Heart right ventricle (tissue), 16 donors: ENCODE results near the gene NCKAP5. TPM values are rescaled to one million over a fixed set of nuclear protein-coding genes. Genes with fewer than 3 reads are reported as not detected.

Experiments used
- ATAC-seq, 8 donors: fragments of 200-7000 bp; cut with Tn5 transposase; one replicate each; pipeline ENCODE4 v1.9.1; 2020; ENCODE audit warnings: mild to moderate bottlenecking in 8 of 8, moderate library complexity in 8 of 8, moderate number of reproducible peaks in 1 of 8
- DNase-seq, 2 donors: peaks; one replicate each; pipeline ENCODE4 v3.0.0-alpha.2; 2020
- H3K27ac ChIP-seq, 10 donors: fragments of 200-600 bp; sonication (generic) in 2 of 10; one replicate each; pipeline versions ENCODE4 v1.5.0 to v1.8.0; 2020 to 2022; ENCODE audit warnings: mild to moderate bottlenecking in 3 of 10
- H3K27me3 ChIP-seq, 7 donors: fragments of 200-600 bp; one replicate each; pipeline ENCODE4 v1.8.0; 2021 to 2022; ENCODE audit warnings: mild to moderate bottlenecking in 2 of 7
- H3K36me3 ChIP-seq, 9 donors: fragments of 200-600 bp; sonication (generic) in 1 of 9; one replicate each; pipeline versions ENCODE4 v1.5.0 to v1.8.0; 2020 to 2022; ENCODE audit warnings: mild to moderate bottlenecking in 2 of 9
- H3K4me1 ChIP-seq, 9 donors: fragments of 200-600 bp; sonication (generic) in 1 of 9; one replicate each; pipeline versions ENCODE4 v1.5.0 to v1.8.0; 2020 to 2022; ENCODE audit warnings: mild to moderate bottlenecking in 4 of 9
- H3K4me3 ChIP-seq, 10 donors: fragments of 200-600 bp; sonication (generic) in 2 of 10; one replicate each; pipeline versions ENCODE4 v1.5.0 to v1.8.0; 2020 to 2022; ENCODE audit warnings: mild to moderate bottlenecking in 7 of 10, moderate library complexity in 2 of 10
- H3K9me3 ChIP-seq, 11 donors: fragments of 200-600 bp in 10 of 11; sonication (generic) in 2 of 11; one replicate each; pipeline versions ENCODE4 v1.5.0 to v1.8.0; 2013 to 2022; ENCODE audit warnings: mild to moderate bottlenecking in 2 of 11, control low read depth in 1 of 11, moderate library complexity in 1 of 11
- CTCF ChIP-seq, 9 donors: fragments of 200-600 bp; sonication (generic) in 2 of 9; IDR thresholded peaks; one replicate each; pipeline versions ENCODE4 v1.5.0 to v1.8.0; 2021 to 2022; ENCODE audit warnings: antibody characterized with exemption in 9 of 9, mild to moderate bottlenecking in 5 of 9, moderate library complexity in 1 of 9
- WGBS, 2 donors: extraction: QIAGEN DNeasy Blood & Tissue Kit; methylation state at CpG; one replicate each; pipeline ENCODE4 v1.1.7; 2013; ENCODE audit warnings: inconsistent platforms in 1 of 2; 5-methylcytosine and 5-hydroxymethylcytosine counted together
- intact Hi-C, 10 donors: fragments of 100-400 bp; cut with DNase I; formaldehyde crosslinking; loops; one replicate each; pipeline versions ENCODE4 v1.11.1 to v1.14.2; 2022
- polyA plus RNA-seq, 2 donors: library from polyadenylated mRNA; stranded (reverse); fragments of 200-250 nt; gene quantifications; one replicate each; pipeline ENCODE4 v1.2.3, GENCODE V29; 2013
- total RNA-seq, 10 donors: library from RNA; stranded (reverse); fragmentation: NEBNext Ultra II Directional in 3 of 10; extraction: Animal tissue kit (Norgen Biotek cat#: 25700) in 3 of 10; gene quantifications; one replicate each; pipeline versions ENCODE4 v1.2.1 to v1.2.4, GENCODE V29; 2021 to 2023
- donor health status: Arrhythmogenic right ventricular cardiomyopathy.
- donor health status: ischemic (EF 13 %, LVEDD 7.1; RV severe dilation, severe dysfunction).
- donor health status: healthy with polysubstance abuse.
- donor health status: DM: no; HTN: yes; CAD: no.
- donor health status: DM: no; HTN: no; CAD: no.
- donor health status: ischemic (EF 25% LVEDD 6.9; RV normal size, moderate dysfunction).
- donor health status: ischemic (EF 25% LVEDD 5.7; RV mildly dilated, moderate dysfunction).
- donor health status: healthy.
- donor health status: DM: yes; HTN: yes; CAD: no.
- donor health status: Ischemic cardiomyopathy.
- donor health status: ischemic (EF 35%, LVEDD 5.7; RV mildly dilated, moderate dysfunction).
- donor health status: nonischemic (EF 11% LVEDD 7.7; RV severe dilation, severe dysfunction).
- donor health status: DM: yes; HTN: yes; CAD: no.
- donor health status: PGD.
- donor health status: ischemic (EF 29% LVEDD 5.4; RV normal size, mild dysfunction).
- donor health status: nonischemic (EF 23%, LVEDD 6.1; RV moderate dilation, normal function).

Gene NCKAP5
- total and polyA plus RNA-seq, 12 donors, result 0.57 to 11.7 (median 6.2) TPM

GRCh38 chr2:132772340-132772739 lies 795.9 kb downstream of the NCKAP5 start:
- no peaks in the 10 kb centered on the region for H3K27me3 ChIP-seq
- no peaks in the 10 kb centered on the region for H3K4me1 ChIP-seq
- 77 to 90% methylated on average over 2 of the region's 2 CpGs for WGBS, 2 donors
- H3K36me3 ChIP-seq, result peaks cover 0 to 13% (median 0%) of the 10 kb centered on the region in 9 donors
- no peak for ATAC-seq
- no peak for DNase-seq
- no peak overlapping the region for H3K27ac ChIP-seq
- intact Hi-C loops, result no loop called here
- no peaks in the 10 kb centered on the region for H3K9me3 ChIP-seq
- TF ChIP-seq CTCF (IDR thresholded peaks at IDR 0.05), result no peak
- no peak overlapping the region for H3K4me3 ChIP-seq

GRCh38 chr2:132766573-132766972 lies 801.7 kb downstream of the NCKAP5 start:
- no peak overlapping the region for H3K27ac ChIP-seq
- no peaks in the 10 kb centered on the region for H3K4me1 ChIP-seq
- H3K27me3 ChIP-seq, result no peaks in the 10 kb centered on the region
- no peaks in the 10 kb centered on the region for H3K36me3 ChIP-seq
- DNase-seq (no peak), ATAC-seq (no peak)
- TF ChIP-seq CTCF (IDR thresholded peaks at IDR 0.05), result no peak
- intact Hi-C loops, result no loop called here
- no peaks in the 10 kb centered on the region for H3K9me3 ChIP-seq
- H3K4me3 ChIP-seq, result no peak overlapping the region
- 97 to 100% methylated on average over 1 of the region's 1 CpG for WGBS, 2 donors

- Histone ChIP-seq H3K4me1 (no peaks in the 10 kb centered on the region), H3K27ac (no peak overlapping the region), H3K36me3 (no peaks in the 10 kb centered on the region), H3K4me3 (no peak overlapping the region), H3K27me3 (no peaks in the 10 kb centered on the region), H3K9me3 (peaks cover 0 to 18% (median 0%) of the 10 kb centered on the region in 11 donors)
- TF ChIP-seq CTCF (IDR thresholded peaks at IDR 0.05), result no peak
- 91 to 93% methylated on average over 1 of the region's 1 CpG for WGBS, 2 donors
- intact Hi-C loops, result no loop called here
- ATAC-seq (no peak), DNase-seq (no peak)
Measured at GRCh38 chr2:132761437-132761836, 806.8 kb downstream of the NCKAP5 start.

- no peaks in the 10 kb centered on the region for H3K4me1 ChIP-seq
- H3K4me3 ChIP-seq, result no peak overlapping the region
- intact Hi-C loops, result no loop called here
- no peak for DNase-seq
- H3K36me3 ChIP-seq, result no peaks in the 10 kb centered on the region
- H3K27ac ChIP-seq, result no peak overlapping the region
- WGBS, 2 donors, result 72 to 77% methylated on average over 4 of the region's 4 CpGs
- H3K9me3 ChIP-seq, result peaks cover 0 to 18% (median 0%) of the 10 kb centered on the region in 11 donors
- no peak for TF ChIP-seq CTCF (IDR thresholded peaks at IDR 0.05)
- H3K27me3 ChIP-seq, result no peaks in the 10 kb centered on the region
- ATAC-seq, result no peak
Measured at GRCh38 chr2:132760971-132761370, 807.3 kb downstream of the NCKAP5 start.
